Astrocyte (in vitro differentiated cells and primary cell): ENCODE measurements around the gene DCANP1.

ENCODE experiments used
- CTCF ChIP-seq: IDR thresholded peaks from 2 replicates; pipeline ENCODE4 v1.5.1; 2011; ENCODE audit warnings: low read depth, mild to moderate bottlenecking, inconsistent platforms, low read length, moderate library complexity; ENCODE audit not compliant: insufficient read depth
- EZH2 ChIP-seq: IDR thresholded peaks from 2 replicates; pipeline ENCODE4 v1.6.1; 2012; ENCODE audit warnings: mild to moderate bottlenecking, low read length, inconsistent platforms; ENCODE audit not compliant: insufficient read depth

- TF ChIP-seq CTCF (no peak), EZH2 (no peak)
These were observed 13.3 kb downstream of the DCANP1 start for GRCh38 chr5:135433681-135434426.
